ENCODE measurements around the gene CSMD2.

CSMD2 gene

DNA sequence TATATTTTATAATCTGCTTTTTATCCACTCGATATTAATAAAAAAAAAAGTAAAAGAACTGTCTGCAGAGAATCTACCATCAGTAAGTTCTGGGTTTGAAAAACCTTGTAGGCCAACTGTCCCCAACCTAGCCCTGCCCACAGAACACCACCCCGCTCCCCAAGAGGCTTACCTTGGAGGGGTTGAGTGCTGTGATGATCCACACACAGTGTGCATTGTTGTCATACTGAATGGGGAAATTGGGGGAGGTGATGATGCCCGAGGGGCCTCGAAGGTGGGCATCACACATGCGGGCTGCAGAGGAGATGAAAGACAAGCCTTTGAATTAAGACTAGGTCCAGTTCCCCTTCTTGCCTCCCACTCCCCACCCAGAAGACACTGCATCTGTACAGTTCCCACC lies 354.5 kb downstream of the CSMD2 start:
- no peak for FAIRE-seq

DNA sequence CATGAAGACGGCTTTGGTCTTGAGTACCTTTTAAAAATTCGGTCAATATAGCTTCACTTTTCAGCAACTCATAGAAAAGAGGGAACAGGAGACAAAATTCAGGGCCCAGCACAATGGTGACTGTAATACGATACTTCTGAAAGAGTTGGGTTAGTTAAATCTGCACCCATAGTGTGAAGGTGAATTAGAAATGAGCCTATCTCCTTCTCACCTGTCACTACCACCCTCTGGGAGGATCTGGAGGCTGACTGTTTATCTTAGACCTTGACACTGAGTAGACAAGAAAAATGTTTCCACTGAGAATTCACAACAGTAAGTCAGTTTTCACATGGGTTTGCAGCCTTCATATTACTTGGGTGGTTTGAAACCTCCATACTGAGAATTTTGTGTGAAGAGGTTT lies 359.0 kb downstream of the CSMD2 start:
- FAIRE-seq = no peak

DNA sequence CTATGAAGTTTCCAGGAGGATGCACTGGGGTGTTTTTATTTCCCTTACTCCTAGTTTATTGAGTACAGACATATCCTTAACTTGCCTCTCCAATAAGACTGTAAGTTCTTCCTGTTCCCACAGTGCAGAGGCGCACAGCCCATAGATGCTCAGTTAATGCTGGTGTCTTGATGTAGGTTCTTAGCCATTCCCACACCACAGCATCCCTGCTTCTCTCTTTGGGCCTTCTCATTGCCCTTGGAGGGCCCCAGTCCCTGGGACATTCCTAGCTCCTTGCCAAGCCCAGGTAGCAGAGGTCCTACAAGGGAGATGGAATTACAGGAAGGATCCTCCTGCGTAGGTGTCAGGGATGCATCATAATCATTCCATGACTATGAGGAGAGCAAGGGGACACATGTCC lies 362.8 kb downstream of the CSMD2 start:
- no peak for FAIRE-seq

DNA sequence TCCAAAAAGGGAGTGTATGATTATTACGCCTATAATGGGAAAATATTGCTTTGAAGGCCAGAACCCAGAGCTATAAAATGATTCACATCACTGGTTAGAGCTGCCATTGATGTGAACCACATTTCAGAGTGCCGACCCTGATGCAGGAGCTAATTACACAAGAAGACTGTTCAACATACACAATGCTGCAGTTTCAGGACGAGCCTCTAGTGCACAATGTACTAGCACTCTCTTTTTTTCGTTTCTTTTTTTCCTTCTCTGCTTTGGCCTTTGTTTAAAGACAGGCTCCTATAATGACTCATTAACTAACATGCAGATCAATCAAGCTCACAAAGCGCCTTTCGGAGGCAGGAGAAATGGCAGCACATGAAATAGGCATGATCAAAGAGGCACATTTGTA lies 367.2 kb downstream of the CSMD2 start:
- no peak for FAIRE-seq

DNA sequence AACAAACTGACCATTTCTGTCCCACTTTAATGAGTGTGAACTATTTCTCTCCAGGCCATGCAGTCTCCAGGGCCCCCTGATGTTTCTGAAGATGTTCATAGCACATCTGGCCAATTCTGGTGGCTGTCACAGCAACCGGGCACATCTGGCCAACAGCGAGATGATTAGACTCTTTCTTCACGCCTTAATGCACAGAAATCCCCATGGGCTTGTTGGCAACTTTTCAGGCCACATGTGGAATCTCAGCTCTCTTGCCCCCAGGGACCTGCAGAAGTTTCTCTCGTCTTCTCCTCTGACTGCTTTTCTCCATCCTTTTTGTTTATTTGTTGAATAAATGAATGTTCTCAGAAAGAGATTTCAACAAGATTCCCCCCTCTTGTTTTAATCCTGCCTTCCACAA lies 372.4 kb downstream of the CSMD2 start:
- FAIRE-seq = no peak

DNA sequence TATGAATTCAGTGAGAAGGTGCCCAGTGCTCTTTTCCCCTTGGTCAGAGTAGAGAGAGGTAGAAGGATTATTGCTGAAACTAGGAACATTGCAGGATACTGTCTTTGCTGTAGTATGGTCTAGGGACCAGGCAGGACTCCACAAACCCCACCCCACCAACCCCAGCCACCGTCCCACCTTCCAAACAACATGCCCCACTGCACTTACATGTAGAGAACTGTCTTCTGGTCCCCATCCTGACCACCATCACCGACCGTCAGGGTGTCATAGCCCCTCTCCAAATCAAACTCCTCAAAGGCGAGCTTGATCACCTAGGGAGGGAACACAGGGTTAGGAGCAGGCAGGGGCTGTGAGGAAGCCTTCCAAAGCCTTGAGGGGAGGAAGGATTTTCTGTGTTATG lies 372.8 kb downstream of the CSMD2 start:
- FAIRE-seq = no peak

DNA sequence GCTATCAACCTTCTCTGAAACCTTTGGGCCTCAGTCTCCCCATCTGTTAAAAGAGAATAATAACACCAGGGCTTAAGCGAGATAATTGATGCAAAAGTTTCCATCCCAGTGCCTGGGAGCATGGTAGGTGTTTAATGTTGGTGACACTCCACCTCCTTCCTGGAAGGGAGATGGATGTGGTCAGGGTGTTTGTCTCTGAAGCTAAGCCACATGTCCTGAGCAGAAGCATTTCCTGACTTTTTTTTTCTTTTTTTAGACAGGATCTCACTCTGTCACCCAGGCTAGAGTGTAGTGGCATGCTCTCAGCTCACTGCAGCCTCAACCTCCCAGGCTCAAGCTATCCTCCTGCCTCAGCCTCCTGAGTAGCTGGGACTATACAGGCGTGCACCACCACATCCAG lies 373.8 kb downstream of the CSMD2 start:
- FAIRE-seq = no peak

DNA sequence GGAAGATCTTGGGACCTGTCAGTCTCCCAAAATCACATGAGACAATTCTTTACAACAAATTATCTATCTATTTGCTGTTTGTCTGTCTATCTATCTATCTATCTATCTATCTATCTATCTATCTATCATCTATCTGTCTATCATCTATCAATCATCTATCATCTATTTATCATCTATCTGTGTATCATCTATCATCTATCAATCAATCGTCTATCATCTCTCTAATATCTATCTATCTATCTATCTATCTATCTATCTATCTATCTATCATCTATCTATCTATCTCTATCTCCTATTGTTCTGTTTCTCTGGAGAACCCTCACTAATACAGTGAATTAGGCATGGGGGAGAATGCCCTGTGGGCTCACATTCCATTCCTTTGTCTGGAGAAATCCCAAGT lies 374.5 kb downstream of the CSMD2 start:
- no peak for FAIRE-seq

DNA sequence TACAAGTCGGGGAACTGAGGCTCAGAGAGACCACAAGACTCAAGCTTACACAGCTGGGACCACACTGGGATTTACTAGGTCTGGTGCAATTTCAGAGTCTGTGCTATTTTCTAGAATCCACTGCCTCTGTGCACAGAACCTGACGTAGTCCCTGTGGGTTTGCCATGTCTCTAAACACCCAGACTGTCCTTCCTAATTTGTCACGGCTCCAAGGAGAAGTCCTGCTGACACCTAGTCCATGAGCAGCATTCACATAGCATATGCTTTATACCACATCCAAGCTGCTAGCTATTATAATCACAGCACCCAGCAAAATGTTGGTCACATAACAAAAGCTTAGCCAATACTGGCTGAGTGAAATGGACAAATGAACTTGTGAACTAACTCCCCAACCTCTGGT lies 380.2 kb downstream of the CSMD2 start:
- no peak for FAIRE-seq

DNA sequence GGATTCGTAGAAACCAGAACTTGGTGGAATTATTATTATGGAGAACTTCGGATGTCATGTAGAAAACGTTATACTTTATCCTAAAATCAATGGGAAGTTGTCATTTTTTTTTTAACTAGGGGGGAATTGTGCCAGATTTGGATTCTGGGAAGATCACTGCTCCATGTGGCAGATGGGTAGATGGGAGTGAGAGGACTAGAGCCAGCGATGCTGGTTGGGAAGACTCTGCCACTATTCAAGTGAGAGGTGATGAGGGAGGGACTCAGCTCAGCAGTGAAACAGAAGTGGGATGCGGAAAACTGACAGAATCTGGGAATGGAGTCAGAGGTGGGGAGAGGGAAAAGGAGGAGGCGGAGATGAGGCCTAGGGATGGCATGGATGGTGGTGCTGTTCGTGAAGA lies 382.3 kb downstream of the CSMD2 start:
- no peak for FAIRE-seq

DNA sequence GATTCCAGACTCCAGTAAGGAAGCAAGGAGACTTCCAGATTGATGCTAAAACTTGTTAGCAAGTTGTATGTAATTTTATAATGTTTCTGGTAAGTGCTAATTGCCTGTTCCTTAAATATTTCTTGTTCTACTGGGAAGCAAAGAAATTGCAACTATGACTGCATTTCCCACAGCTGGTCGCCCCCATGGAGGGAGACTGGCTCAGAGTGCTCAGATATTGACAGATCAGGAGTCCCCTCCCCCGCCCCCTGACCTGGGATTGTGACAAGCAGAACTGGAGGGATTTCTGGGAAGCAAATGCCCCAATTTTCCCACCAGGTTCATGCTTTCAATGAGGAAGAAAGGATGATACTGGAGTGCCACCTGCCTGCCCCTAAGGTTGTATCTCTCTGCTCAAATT lies 383.4 kb downstream of the CSMD2 start:
- no peak for FAIRE-seq

DNA sequence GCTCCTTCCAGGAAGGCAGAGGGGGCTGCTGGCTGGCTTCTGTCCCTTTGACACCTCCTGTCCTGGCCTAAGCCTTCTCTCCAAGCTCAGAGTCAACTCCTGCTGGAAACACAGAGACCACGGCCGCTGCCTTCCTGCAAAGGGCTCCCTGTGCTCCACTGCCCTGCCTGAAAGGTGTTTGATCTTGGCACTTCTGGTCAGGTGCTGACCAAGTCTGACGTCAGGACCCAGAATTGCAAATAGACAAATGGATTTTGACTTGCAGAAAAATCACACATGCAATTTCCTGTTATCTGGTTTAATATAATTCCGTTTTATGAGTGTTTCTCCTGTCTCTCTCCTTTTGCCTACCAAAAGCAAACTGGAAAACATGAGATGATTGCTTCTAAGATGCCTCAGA lies 387.7 kb downstream of the CSMD2 start:
- no peak for FAIRE-seq

DNA sequence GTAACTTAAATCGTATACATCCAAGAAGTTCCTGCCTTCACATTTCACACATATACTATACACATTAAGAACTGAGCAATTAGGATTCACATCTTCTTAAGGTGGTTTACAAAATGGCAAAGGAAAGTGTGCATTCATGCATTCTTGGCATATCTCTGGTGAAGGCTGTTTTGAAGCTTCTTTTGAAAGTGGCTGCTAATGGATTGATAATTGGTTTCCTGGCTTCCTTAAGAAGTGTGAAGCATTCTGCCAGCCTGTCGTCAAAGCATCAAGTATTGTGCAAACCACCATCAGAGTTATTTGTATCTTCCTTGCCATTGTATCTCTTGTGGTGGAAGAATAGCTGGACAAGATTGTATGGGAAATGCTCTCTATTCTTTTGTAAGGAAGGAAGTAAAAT lies 396.2 kb downstream of the CSMD2 start:
- FAIRE-seq = no peak

DNA sequence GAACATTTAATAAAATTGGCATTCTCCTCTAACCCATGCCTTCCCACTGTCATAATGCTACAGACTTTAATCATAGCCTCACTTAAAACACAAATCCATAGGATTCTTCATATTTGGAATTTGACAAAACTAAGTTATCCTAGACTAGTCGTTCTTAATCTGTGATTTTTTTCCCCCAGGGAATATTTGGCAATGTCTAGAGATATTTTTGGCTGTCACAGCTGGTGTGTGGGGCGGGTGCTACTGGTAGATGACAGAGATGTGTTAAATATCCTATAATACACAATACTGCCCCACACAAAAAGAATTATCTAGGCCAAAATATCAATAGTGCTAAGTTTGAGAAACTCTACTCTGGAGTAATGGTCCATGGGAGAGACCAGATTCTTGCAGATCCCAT lies 396.9 kb downstream of the CSMD2 start:
- FAIRE-seq = no peak

DNA sequence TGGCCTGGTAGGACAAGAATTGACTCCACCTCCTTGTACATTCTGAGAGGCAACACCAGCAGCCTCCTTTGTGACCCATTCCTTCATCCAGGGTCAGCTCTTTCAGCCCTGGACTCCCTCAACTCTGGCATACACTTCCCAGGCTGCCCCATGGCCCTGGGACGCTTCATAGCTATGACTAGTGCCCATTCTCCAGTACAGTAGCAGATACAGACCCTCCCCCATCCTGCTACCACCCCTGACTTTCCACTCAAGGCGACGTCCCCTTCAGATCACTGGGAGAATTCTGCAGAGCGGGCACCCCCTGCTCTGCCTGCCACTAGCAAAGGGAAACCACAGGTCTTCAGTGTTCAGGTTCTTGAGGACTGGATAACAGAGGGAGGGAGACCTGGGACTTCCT lies 400.9 kb downstream of the CSMD2 start:
- FAIRE-seq = no peak

DNA sequence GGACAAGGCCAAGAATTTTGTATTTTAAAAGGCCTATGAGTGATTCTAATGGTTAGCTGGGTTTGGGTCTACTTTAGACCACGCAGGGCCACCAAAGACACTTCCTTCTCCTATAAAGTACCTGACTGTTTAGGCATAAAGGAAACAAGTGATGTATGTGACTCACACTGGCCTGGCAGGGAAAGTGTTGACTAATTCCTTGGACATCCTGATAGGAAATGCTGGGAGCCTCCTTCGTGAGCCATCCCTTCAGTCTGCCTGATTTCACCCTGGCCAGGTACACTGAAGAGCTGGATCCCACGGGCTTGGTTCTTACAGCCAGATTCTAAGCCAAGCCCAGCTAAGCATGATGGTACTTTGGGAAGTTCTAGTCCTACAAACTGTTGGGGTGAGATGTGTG lies 401.6 kb downstream of the CSMD2 start:
- no peak for FAIRE-seq

DNA sequence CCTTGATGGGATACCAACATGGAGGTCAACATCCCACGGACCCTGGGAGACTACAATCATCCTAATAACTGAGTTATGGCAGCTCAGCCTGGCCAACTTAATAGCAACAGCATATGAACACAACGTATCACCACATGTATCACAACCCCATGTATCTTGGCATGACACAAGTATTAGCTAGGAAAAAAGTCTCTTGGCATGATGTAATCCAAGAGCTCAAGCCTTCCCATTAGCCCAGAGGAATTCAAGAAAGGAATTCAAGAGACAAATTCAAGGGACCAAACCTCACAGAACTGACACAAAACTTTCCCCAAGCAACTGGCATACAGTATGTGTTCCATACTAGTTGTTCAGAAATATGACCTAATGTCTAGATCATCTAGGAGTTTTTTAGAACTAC lies 402.1 kb downstream of the CSMD2 start:
- no peak for FAIRE-seq

DNA sequence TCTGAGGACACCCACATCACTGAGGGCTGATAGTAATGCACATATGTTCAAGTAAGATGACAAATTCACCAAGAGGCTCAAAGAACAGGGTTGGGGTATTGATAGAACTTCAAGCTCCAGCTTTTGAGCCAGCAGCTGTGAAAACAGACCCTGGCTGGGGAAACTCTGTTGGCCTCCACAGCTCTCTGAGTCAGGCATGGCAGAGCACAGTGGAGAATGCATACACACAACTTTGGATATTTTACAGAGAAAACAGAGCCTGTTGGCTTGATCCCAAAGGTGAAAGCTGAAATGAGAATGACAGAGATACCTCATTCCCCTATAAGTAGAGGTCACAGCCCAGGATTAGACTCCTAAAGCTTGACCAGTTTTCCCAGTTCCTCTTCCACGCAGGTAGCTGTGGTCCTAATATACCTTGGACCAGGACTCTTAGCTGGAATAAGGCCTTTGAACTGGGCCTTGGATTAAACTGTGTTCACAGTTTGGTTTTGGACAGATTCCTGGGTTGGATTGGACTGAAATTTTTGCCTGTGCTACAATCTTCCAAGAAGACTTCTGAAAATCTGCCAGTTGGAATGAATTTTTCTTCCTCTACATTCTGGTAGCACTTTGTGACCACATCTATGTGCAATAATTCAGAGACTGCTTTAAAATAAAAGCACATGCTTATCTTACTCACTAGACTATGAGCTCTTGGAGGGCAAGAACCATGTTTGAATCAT lies 402.8 kb downstream of the CSMD2 start:
- no peak for FAIRE-seq

DNA sequence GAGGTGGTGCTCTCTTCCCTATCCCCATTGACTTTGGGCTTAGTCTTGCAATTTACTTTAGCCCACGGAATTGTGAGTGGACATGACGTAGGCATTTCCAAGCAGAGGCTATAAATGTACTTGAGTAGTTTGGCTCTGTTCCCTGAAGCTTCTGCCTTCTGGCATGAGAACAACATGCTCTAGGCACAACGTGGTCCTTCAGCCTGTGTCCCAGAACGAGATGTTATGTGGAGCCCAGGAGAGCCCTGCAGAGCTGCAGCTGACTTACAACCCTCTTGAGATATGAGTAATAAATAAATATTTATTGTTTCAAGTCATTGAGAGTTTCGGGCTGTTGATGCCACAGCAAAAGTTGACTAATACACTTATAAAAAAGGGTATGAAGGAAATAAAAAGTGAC lies 406.3 kb downstream of the CSMD2 start:
- FAIRE-seq = no peak

DNA sequence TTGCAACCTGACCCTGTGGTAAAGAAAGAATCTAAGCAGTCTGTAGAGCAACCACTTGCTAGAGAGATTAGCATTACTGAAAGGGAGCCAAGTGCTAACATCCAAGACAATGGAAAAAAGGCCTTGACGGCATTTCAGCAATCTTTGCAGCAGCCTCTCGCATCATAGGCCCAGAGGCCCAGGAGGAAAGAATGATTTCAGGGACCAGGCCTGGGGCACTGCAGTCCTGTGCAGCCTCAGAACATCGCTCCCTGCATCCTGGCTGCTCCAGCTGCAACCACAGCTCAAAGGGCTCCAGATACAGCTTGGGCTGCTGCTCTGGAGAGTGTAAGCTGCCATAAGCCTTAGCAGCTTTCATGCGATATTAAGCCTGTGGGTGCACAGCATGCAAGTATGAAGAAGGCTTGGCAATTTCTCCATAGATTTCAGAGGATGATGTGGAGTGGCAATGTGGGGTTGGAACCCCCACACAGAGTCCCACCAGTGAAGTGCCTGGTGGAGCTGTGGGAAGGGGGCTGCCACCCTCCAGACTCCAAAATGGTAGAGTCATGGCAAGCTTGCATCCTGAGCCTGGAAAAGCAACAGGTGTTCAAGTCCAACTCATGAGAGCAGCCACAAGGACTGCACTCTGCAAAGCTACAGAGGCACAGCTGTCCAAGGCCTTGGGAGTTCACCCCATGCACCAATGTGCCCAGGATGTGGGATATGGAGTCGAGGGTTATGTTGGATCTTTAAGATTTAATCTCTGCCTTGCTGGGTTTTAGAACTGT lies 411.8 kb downstream of the CSMD2 start:
- FAIRE-seq = no peak

DNA sequence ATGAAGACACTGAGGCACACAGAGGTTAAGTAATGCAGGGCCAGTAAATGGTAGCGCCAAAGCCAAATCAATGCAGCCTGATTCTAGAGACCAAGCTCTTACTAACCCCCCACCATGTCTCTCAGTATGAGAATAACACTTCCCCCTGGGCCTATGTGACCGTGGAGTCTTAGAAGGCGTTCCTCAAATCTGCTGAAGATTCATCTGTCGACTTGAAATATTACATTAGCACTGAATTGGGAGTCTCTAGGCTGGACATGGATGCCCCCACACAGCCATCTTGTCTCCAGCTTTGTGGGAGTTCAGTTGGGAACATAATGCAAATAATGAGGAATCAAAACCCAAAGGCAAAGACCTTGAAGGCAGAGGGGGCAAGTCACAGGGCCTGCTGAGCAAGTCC lies 419.1 kb downstream of the CSMD2 start:
- FAIRE-seq = no peak

DNA sequence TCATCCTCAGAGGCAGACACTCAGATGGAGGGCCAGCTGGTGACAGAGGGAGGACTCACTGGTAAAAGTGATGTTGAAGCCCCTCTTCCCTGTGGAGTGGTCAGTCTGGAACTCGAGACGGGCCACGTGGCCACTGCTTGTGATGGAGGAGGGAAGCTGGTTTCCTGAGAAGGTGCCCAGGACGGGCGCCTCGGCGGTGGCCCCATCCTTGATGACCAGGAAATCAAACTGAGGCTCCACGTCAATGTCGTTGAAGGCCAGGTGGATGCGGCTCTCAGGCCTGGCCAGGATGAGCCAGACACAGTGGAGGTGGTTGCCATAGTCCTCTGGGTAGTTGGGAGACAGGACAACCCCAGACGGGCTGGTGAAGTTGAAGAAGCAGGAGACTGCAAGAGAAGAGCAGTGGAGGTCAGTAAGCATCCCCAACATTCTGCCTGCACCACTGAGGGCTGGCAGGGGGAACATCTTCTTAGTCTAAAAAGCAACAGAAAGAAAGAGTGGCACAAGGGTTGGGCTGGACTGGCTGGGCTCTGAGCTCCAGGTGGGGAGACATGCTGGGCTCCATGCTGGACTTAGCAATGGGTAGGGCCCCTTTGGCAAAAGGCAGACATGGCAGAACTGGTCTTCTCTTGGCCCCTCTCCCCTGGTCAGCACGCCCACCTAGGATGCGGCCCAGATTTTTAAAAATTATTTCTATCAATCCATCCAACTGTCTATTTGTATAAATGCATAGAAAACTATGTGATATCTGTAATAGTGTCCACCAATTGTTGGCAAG lies 421.6 kb downstream of the CSMD2 start:
- no peak for FAIRE-seq

DNA sequence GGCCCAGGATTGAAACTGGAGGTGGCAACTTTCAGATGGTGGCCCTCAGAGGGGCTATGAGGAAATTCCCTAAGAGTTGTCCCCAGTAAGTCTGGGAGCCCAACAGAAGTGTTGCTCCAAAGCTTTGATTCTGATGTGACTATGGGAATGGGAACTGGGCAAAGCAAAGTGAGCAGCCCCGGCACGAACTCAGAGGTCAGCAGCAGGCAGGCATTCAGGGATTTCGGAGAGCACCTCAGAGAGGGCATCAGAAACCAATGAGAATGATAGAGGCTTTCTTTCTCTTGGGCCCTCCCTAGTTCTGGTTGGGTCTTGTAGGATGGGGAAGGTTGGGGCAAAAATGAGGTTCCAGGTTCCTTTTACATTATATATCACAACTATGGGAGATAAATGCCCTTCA lies 422.4 kb downstream of the CSMD2 start:
- no peak for FAIRE-seq

DNA sequence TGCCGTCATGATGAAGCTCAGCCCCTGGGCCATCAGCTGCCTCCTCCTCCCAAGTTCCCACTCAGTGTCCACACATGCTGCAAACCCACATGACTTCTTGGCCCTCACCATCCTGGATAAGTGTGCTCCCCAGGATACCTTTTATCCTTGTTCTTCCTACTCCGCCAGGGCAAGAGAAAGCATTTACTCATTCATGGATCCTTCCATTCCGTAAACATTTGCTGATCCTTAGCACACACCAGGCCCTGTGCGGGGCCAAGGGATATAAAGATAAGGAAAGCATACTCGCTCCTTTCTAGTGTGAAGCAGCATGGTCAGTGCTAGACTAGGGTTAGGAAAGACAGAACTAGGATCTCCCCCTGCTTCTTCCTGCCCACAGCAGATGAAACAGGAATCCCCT lies 423.3 kb downstream of the CSMD2 start:
- no peak for FAIRE-seq
